Measurements from ENCODE around the gene APBA2.

APBA2 gene

GRCh38 chr15:28917791-28918140, 32.0 kb downstream of the APBA2 start:
- no peak for DNase-seq

GRCh38 chr15:28918141-28918983, 32.6 kb downstream of the APBA2 start:
- no peak for DNase-seq

GRCh38 chr15:28919201-28919635, 33.4 kb downstream of the APBA2 start:
- no peak for DNase-seq

GRCh38 chr15:28919679-28920655, 34.2 kb downstream of the APBA2 start:
- DNase-seq: no peak

GRCh38 chr15:28920781-28921331, 35.1 kb downstream of the APBA2 start:
- DNase-seq: no peak

GRCh38 chr15:28921336-28921735, 35.6 kb downstream of the APBA2 start:
- DNase-seq: no peak

GRCh38 chr15:28921919-28922706, 36.3 kb downstream of the APBA2 start:
- DNase-seq: no peak

GRCh38 chr15:28922707-28923012, 36.9 kb downstream of the APBA2 start:
- no peak for DNase-seq

GRCh38 chr15:28923726-28924280, 38.0 kb downstream of the APBA2 start:
- no peak for DNase-seq

- DNase-seq: no peak
Measured at GRCh38 chr15:28927043-28927442, 41.3 kb downstream of the APBA2 start.

GRCh38 chr15:28929200-28929599, 43.4 kb downstream of the APBA2 start:
- no peak for DNase-seq

GRCh38 chr15:28930011-28930410, 44.2 kb downstream of the APBA2 start:
- DNase-seq: no peak

GRCh38 chr15:28930476-28931291, 44.9 kb downstream of the APBA2 start:
- DNase-seq: no peak

- no peak for DNase-seq
Measured at GRCh38 chr15:28931828-28932227, 46.1 kb downstream of the APBA2 start.

GRCh38 chr15:28932361-28932760, 46.6 kb downstream of the APBA2 start:
- DNase-seq: no peak

GRCh38 chr15:28933710-28934445, 48.1 kb downstream of the APBA2 start:
- no peak for DNase-seq

- DNase-seq: no peak
Measured at GRCh38 chr15:28934645-28935044, 48.9 kb downstream of the APBA2 start.

GRCh38 chr15:28935316-28935715, 49.5 kb downstream of the APBA2 start:
- DNase-seq: no peak

- no peak for DNase-seq
Measured at GRCh38 chr15:28936081-28936480, 50.3 kb downstream of the APBA2 start.

- DNase-seq: no peak
Measured at GRCh38 chr15:28936481-28936881, 50.7 kb downstream of the APBA2 start.

GRCh38 chr15:28937271-28937670, 51.5 kb downstream of the APBA2 start:
- DNase-seq: no peak
